ENCODE measurements around the gene SKP2.

The SKP2 gene

DNA sequence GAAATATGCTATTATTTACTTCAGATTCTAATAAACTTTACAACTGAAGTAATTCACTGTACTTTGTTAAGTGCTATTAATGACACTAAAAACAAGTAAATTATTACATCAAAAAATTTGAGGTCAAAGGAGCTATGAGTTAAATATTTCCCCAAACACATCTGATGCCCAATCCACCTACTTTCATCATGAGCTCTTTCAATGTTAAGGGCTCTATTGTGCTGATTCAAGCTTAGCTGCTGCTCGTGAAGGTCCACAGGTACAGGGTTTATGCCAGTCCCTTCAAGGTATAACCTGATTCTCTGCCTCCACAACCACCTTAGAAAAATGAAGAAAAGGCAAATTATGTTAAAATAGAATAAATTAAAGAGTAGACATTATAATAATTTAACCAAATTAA lies 65.7 kb downstream of the SKP2 start:
- no peak for FAIRE-seq
- TF ChIP-seq, protein P1, sequence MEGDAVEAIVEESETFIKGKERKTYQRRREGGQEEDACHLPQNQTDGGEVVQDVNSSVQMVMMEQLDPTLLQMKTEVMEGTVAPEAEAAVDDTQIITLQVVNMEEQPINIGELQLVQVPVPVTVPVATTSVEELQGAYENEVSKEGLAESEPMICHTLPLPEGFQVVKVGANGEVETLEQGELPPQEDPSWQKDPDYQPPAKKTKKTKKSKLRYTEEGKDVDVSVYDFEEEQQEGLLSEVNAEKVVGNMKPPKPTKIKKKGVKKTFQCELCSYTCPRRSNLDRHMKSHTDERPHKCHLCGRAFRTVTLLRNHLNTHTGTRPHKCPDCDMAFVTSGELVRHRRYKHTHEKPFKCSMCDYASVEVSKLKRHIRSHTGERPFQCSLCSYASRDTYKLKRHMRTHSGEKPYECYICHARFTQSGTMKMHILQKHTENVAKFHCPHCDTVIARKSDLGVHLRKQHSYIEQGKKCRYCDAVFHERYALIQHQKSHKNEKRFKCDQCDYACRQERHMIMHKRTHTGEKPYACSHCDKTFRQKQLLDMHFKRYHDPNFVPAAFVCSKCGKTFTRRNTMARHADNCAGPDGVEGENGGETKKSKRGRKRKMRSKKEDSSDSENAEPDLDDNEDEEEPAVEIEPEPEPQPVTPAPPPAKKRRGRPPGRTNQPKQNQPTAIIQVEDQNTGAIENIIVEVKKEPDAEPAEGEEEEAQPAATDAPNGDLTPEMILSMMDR (IDR thresholded peaks at IDR 0.05; ENCODE audit: insufficient read depth, missing control alignments) = no peak

GRCh38 chr5:36217988-36218387 lies 66.1 kb downstream of the SKP2 start:
- no peak for DNase-seq (ENCODE audit: insufficient read length, low spot score)
- TF ChIP-seq, protein P1 (IDR thresholded peaks at IDR 0.05; ENCODE audit: insufficient read depth, missing control alignments) = no peak
- FAIRE-seq = no peak

More for the DNA sequence above, 65.7 kb downstream of the SKP2 start:
- DNase-seq (ENCODE audit: insufficient read length, low spot score) = no peak

- no peak for DNase-seq (ENCODE audit: insufficient read length, low spot score)
- no peak for FAIRE-seq
- TF ChIP-seq, protein P1 (IDR thresholded peaks at IDR 0.05; ENCODE audit: insufficient read depth, missing control alignments) = no peak
Measured at GRCh38 chr5:36222620-36223019, 70.7 kb downstream of the SKP2 start.

GRCh38 chr5:36227046-36227445 lies 75.1 kb downstream of the SKP2 start:
- FAIRE-seq (no peak), DNase-seq (ENCODE audit: insufficient read length, low spot score) (no peak)
- TF ChIP-seq, protein P1 (IDR thresholded peaks at IDR 0.05; ENCODE audit: insufficient read depth, missing control alignments) = no peak

GRCh38 chr5:36228505-36228904 lies 76.6 kb downstream of the SKP2 start:
- DNase-seq (ENCODE audit: insufficient read length, low spot score) (no peak), FAIRE-seq (no peak)
- TF ChIP-seq, protein P1 (IDR thresholded peaks at IDR 0.05; ENCODE audit: insufficient read depth, missing control alignments) = no peak

DNA sequence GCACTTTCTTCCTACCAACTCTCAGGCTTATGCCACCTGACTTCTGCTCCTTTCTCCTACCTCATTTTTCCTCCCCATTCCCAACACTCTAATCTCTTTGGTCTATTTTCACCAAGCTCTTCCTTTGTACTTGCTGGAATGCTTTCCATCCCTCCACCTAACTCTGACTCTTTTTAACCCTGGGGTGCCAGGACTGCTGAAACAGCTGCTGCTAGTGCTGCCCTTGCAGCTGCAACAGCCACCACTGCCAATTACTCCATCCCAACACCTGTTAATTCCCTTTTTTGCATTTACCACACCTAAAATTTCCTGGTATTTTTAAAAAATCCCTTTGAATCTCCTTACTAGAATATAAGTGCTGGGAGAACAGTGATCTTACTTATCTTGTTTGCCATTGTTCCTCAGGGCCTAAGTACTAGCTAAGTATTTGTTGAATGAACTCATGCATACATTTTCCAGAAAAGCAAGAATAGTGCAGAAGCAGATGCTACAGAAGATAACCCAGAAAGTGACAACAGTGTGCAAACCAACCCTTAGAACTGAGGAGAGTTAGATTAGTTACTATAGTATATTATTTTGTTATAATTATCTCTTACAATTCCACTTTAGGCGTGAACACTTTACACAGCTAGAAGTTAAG lies 78.4 kb downstream of the SKP2 start:
- TF ChIP-seq, protein P1 (IDR thresholded peaks at IDR 0.05; ENCODE audit: insufficient read depth, missing control alignments) = no peak
- DNase-seq (ENCODE audit: insufficient read length, low spot score) = no peak
- FAIRE-seq = no peak

GRCh38 chr5:36232533-36232932 lies 80.6 kb downstream of the SKP2 start:
- TF ChIP-seq, protein P1 (IDR thresholded peaks at IDR 0.05; ENCODE audit: insufficient read depth, missing control alignments) = no peak
- DNase-seq (ENCODE audit: insufficient read length, low spot score) (no peak), FAIRE-seq (no peak)
